NOMO-1 (cell line): Measurements from ENCODE around the gene MYZAP.

Source experiments
- DNase-seq, 2 experiments: peaks; one replicate each; lab custom pipeline; 2025; ENCODE audit not compliant: unreplicated experiment in 2 of 2; lab: John Stamatoyannopoulos, UW

The MYZAP gene

GRCh38 chr15:57654153-57654852, 62.6 kb downstream of the MYZAP start:
- no peak for DNase-seq

GRCh38 chr15:57655053-57655452, 63.3 kb downstream of the MYZAP start:
- no peak for DNase-seq

GRCh38 chr15:57655809-57656208, 64.1 kb downstream of the MYZAP start:
- no peak for DNase-seq

GRCh38 chr15:57656434-57656833, 64.7 kb downstream of the MYZAP start:
- no peak for DNase-seq

- no peak for DNase-seq
Observed at GRCh38 chr15:57657619-57658018, 65.9 kb downstream of the MYZAP start.

- DNase-seq = no peak
Observed at GRCh38 chr15:57662091-57662744, 70.5 kb downstream of the MYZAP start.

- no peak for DNase-seq
Observed at GRCh38 chr15:57662802-57663201, 71.1 kb downstream of the MYZAP start.

GRCh38 chr15:57663262-57663661, 71.6 kb downstream of the MYZAP start:
- no peak for DNase-seq

- DNase-seq = no peak
Observed at GRCh38 chr15:57665194-57665593, 73.5 kb downstream of the MYZAP start.

GRCh38 chr15:57665939-57666338, 74.2 kb downstream of the MYZAP start:
- DNase-seq = no peak

- no peak for DNase-seq
Observed at GRCh38 chr15:57667171-57667849, 75.6 kb downstream of the MYZAP start.

- no peak for DNase-seq
Observed at GRCh38 chr15:57668016-57668415, 76.3 kb downstream of the MYZAP start.

- DNase-seq = no peak
Observed at GRCh38 chr15:57671636-57672035, 79.9 kb downstream of the MYZAP start.

GRCh38 chr15:57675481-57676181, 83.9 kb downstream of the MYZAP start:
- DNase-seq = no peak

- no peak for DNase-seq
Observed at GRCh38 chr15:57676585-57676984, 84.9 kb downstream of the MYZAP start.

- no peak for DNase-seq
Observed at GRCh38 chr15:57677204-57677603, 85.5 kb downstream of the MYZAP start.

GRCh38 chr15:57680021-57680420, 88.3 kb downstream of the MYZAP start:
- DNase-seq = no peak

GRCh38 chr15:57681011-57681410, 89.3 kb downstream of the MYZAP start:
- DNase-seq = no peak

GRCh38 chr15:57683481-57683880, 91.8 kb downstream of the MYZAP start:
- DNase-seq = no peak

GRCh38 chr15:57684491-57685151, 92.9 kb downstream of the MYZAP start:
- DNase-seq = no peak
